ENCODE data around the gene TMEM272.

- TF ChIP-seq EZH2 (IDR thresholded peaks at IDR 0.05; ENCODE audit: insufficient read depth, poor library complexity, severe bottlenecking) = no peak
- no peak for TF ChIP-seq EZH2phosphoT487 (IDR thresholded peaks at IDR 0.05; ENCODE audit: insufficient read depth, low read depth)
Observed at GRCh38 chr13:51800486-51800885, 44.5 kb downstream of the TMEM272 start.
